Measurements from ENCODE around the gene PHTF2. TPM values are rescaled to one million over a fixed set of nuclear protein-coding genes. Genes with fewer than 3 reads are reported as not detected.
"Not testable (repeated sequence)": the region's sequence is repeated elsewhere in the genome, so short reads cannot be mapped to it uniquely, and the experiment has no call there.

The PHTF2 gene
- total RNA-seq, 1 experiment from 2014 or later = 5.7 TPM

GRCh38 chr7:77837966-77838365 lies 39.4 kb downstream of the PHTF2 start:
- Histone ChIP-seq H3K4me3 (no peak overlapping the region), H3K27me3 (no peaks in the 10 kb centered on the region), H3K9me3 (no peaks in the 10 kb centered on the region), H3K36me3 (no peaks in the 10 kb centered on the region; the same call in 1 of the 2 replicates)
- DNase-seq = no peak

GRCh38 chr7:77838929-77839491 lies 40.4 kb downstream of the PHTF2 start:
- no peaks in the 10 kb centered on the region; the same call in 1 of the 2 replicates for H3K36me3 ChIP-seq
- H3K27me3 ChIP-seq = no peaks in the 10 kb centered on the region
- no peak overlapping the region for H3K4me3 ChIP-seq
- no peaks in the 10 kb centered on the region for H3K9me3 ChIP-seq
- DNase-seq = no peak

GRCh38 chr7:77839919-77840318 lies 41.3 kb downstream of the PHTF2 start:
- no peaks in the 10 kb centered on the region for H3K9me3 ChIP-seq
- no peaks in the 10 kb centered on the region for H3K27me3 ChIP-seq
- H3K4me3 ChIP-seq = no peak overlapping the region
- DNase-seq = no peak
- H3K36me3 ChIP-seq = no peaks in the 10 kb centered on the region; the same call in 1 of the 2 replicates

- no peaks in the 10 kb centered on the region for H3K9me3 ChIP-seq
- DNase-seq = no peak
- H3K4me3 ChIP-seq = no peak overlapping the region
- no peaks in the 10 kb centered on the region for H3K36me3 ChIP-seq
- H3K27me3 ChIP-seq = no peaks in the 10 kb centered on the region
Observed at GRCh38 chr7:77843194-77843593, 44.6 kb downstream of the PHTF2 start.

DNA sequence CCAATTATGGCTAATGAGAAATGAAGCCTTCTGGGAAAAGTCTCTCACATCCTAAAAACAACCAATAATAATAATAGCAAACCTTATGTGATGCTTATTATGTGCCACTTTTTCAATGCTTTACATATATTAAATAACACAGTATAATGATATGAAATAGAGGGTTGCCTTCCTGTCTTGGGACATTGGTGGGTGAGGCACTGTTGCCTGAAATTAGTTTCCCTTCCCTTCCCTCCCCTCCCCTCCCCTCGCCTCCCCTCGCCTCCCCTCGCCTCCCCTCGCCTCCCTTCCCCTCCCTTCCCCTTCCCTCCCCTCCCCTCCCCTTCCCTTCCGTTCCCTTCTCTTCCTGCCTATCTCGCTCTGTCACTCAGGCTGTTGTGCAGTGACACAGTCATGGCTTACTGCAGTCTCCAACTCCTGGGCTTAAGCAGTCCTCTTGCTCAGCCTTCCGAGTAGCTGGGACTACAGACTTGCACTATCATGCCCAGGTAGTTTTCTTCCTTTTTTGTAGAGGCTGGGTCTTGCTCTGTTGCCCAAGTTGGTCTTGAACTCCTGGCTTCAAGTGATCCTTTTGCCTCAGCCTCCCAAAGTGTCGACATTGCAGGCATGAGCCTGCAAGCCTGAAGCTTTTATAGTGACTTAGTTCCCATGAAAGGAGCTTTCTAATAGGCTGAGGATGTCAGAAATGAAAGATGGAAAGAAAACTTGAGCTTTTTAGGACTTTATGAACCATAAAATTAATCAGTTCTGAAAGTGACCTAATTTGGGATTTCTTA lies 47.9 kb downstream of the PHTF2 start:
- Histone ChIP-seq H3K36me3 (no peaks in the 10 kb centered on the region), H3K9me3 (no peaks in the 10 kb centered on the region), H3K4me3 (no peak overlapping the region), H3K27me3 (no peaks in the 10 kb centered on the region)
- DNase-seq = no peak

DNA sequence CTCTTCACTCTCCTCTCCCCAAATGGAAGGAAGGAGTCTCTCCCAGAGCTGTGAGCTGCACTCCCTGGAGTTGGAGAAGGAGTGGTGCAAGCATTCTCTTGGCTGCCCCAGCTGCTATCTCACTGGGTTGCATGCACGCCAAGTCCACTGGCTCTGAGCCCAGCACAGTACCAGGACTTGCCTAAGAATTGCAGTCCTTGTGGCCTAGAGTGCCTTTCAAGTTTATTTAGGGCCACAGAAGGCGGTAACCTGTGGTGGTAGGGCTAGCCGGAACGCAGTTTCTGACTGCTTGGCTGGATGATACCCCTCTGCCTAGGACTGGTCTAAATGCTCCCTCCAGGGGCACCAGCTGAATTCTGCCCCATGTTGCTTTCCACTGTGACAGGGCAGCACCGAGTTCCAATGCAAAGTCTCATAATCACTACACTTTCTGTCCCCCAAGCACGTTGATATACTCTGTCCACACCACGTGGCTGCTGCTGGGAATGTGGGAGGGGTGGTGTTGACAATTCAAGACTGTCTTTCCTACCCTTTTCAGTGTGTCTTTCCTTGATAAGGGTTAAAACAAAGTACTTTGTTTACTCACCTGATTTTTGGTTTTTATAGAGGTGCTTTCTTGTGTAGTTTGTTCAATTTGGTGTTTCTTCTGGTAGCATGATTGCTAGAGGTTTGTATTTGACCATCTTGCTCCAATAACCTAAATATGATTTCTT lies 57.0 kb downstream of the PHTF2 start:
- Histone ChIP-seq H3K27me3 (no peaks in the 10 kb centered on the region), H3K9me3 (no peaks in the 10 kb centered on the region)
- peak; percentile 56 for DNase-seq

GRCh38 chr7:77858278-77858677 lies 59.7 kb downstream of the PHTF2 start:
- Histone ChIP-seq H3K36me3 (peaks cover 3% of the 10 kb centered on the region; the same call in 1 of the 2 replicates), H3K27me3 (no peaks in the 10 kb centered on the region), H3K9me3 (no peaks in the 10 kb centered on the region), H3K4me3 (no peak overlapping the region)
- no peak for DNase-seq

More for the DNA sequence above, 57.0 kb downstream of the PHTF2 start:
- no peak overlapping the region for H3K4me3 ChIP-seq
- H3K36me3 ChIP-seq = peaks cover 3% of the 10 kb centered on the region; the same call in 1 of the 2 replicates

GRCh38 chr7:77859343-77859742 lies 60.8 kb downstream of the PHTF2 start:
- Histone ChIP-seq H3K9me3 (no peaks in the 10 kb centered on the region), H3K4me3 (no peak overlapping the region), H3K36me3 (peaks cover 3% of the 10 kb centered on the region; the same call in 1 of the 2 replicates), H3K27me3 (no peaks in the 10 kb centered on the region)
- DNase-seq = no peak

GRCh38 chr7:77862691-77863090 lies 64.1 kb downstream of the PHTF2 start:
- Histone ChIP-seq H3K36me3 (no peaks in the 10 kb centered on the region), H3K4me3 (no peak overlapping the region)
- DNase-seq = no peak

DNA sequence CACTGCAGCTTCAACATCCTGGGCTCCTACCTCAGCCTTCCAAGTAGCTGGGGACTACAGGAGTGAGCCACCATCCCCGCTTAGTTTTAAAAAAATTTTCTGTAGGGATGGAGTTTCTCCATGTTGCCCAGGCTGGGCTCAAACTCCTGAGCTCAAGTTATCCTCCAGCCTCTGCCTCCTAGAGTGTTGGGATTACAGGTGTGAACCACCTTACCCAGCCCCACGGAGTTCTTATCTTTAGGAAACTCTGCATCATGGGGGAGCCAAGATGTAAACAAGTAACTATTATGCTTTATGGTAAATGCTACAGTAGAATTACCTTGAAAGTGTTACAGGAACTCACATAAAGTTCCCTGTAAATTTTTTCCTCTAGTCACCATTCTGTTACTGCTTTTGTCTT lies 65.3 kb downstream of the PHTF2 start:
- Histone ChIP-seq H3K36me3 (no peaks in the 10 kb centered on the region), H3K27me3 (no peaks in the 10 kb centered on the region), H3K4me3 (no peak overlapping the region), H3K9me3 (no peaks in the 10 kb centered on the region)
- DNase-seq = no peak

More at GRCh38 chr7:77862691-77863090, 64.1 kb downstream of the PHTF2 start:
- no peaks in the 10 kb centered on the region for H3K9me3 ChIP-seq
- no peaks in the 10 kb centered on the region for H3K27me3 ChIP-seq

DNA sequence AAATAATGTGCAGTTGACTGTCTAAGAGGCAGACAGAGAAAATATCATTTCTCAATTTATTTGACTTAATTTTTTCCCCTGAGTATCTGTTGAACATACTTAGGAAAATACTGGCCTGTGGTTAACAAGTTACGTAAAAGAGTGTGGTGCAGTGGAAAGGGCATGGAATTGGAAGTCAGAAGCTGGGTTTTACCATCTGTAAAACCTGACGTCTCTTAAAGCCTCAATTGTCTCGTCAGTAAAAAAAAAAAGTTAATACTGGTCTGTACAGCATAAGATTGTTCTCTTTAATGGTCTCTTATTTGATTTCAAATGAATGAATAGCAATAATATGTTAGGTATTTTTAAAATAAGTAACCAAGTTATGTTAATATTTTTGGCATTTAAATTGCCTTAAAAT lies 67.8 kb downstream of the PHTF2 start:
- H3K36me3 ChIP-seq = no peaks in the 10 kb centered on the region
- no peak overlapping the region for H3K4me3 ChIP-seq
- H3K27me3 ChIP-seq = no peaks in the 10 kb centered on the region
- DNase-seq = no peak
- H3K9me3 ChIP-seq = no peaks in the 10 kb centered on the region

DNA sequence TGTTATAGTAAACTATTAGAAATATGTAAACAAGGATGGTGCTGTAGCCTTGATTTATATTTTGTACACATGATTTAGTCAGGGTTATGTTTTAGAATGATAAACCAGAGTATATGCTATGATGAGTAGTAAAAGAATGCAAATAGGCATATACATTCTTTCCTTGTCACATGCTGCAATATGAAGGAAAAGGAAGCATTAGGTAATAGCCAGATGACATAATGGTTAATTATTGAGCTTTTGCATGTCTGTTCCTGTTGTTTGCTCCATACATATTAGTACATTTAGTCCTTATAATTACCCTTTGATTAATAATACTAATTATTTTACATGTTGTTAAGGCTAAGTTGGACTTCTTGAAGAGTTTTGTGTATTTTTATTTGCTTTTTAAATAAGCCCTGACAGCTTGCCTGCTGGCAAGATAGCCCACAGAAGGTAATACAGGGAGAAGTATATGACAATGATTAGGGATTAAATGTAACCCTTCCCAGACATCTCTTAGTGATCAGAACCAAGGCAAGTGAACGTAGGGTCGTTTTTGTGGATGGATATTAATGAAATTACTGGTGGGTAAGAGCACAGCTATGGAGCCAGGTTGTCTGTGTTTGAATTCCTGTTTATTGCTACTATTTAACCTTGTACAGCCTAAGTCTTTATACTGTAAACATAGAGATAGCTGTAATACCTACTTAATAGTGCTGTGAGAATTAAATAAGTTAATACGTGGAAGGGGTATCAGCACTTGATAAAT lies 68.4 kb downstream of the PHTF2 start:
- no peak overlapping the region for H3K4me3 ChIP-seq
- H3K9me3 ChIP-seq = no peaks in the 10 kb centered on the region
- H3K36me3 ChIP-seq = no peaks in the 10 kb centered on the region
- no peak for DNase-seq
- H3K27me3 ChIP-seq = no peaks in the 10 kb centered on the region

GRCh38 chr7:77867537-77867865 lies 68.9 kb downstream of the PHTF2 start:
- H3K36me3 ChIP-seq = no peaks in the 10 kb centered on the region
- no peak overlapping the region for H3K4me3 ChIP-seq
- no peaks in the 10 kb centered on the region for H3K27me3 ChIP-seq
- H3K9me3 ChIP-seq = no peaks in the 10 kb centered on the region
- DNase-seq = no peak

- H3K27me3 ChIP-seq, H3K36me3 ChIP-seq, DNase-seq, H3K9me3 ChIP-seq, H3K4me3 ChIP-seq: not testable (repeated sequence)
Observed at GRCh38 chr7:77872256-77872655, 73.7 kb downstream of the PHTF2 start.

DNA sequence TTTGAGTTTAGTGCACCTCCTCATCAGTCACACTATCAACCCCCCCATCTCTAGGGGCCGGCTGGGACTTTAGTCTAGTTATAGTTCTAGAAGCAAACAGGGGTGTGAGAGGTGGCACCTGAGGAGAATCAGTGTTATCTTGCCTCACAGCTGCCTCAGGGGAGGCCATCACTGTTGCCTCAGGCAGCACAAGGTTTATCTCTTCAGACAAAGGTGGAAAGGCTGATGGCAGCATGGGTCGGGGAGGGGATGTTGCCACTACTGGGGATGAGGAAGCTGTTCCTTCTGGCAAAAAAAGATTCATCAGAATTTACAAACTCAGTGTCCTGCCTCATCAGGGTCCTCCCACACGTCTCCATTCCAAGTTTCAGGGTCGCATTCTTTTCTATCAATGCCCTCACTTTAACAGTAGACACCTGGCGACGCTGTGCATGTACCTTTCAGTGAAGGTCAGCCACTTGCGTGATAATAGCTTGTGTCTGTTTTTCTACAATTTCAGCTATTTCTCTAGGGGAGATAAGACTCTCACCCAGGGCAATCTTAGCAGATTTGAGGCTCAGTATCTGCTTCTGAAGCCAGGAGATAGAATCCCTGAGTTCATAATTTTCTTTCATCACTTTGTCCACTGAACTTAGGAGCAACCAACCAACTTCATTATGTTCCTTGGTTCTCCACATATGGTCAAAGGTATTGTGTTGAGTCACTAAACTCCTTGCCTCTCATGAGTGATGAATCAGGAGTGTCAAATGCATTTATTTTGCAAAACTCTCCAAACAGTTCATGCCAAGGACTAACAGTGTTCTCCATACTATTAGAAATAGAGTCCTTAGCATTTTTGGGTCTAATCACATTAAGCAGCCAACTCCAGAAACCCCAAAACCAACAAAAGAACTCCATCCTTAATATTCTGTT lies 75.1 kb downstream of the PHTF2 start:
- not testable (repeated sequence) for DNase-seq

GRCh38 chr7:77877791-77878190 lies 79.2 kb downstream of the PHTF2 start:
- H3K9me3 ChIP-seq = no peaks in the 10 kb centered on the region
- no peaks in the 10 kb centered on the region for H3K27me3 ChIP-seq
- H3K4me3 ChIP-seq = no peak overlapping the region
- no peak for DNase-seq
- no peaks in the 10 kb centered on the region for H3K36me3 ChIP-seq

More for the DNA sequence above, 75.1 kb downstream of the PHTF2 start:
- H3K4me3 ChIP-seq, H3K9me3 ChIP-seq, H3K36me3 ChIP-seq, H3K27me3 ChIP-seq: not testable (repeated sequence)
